WTC11 (cell line): ENCODE data around the gene DDX25. TPM values are rescaled to one million over a fixed set of nuclear protein-coding genes. Genes with fewer than 3 reads are reported as not detected.

ENCODE experiments used
- ATAC-seq: fragments of 200-7000 bp; cut with Tn5 transposase; 2 replicates; pipeline ENCODE4 v1.10.0; 2021; ENCODE audit warnings: mild to moderate bottlenecking, moderate library complexity
- CTCF ChIA-PET: fragments of 300-600 bp; sonication (Branson Sonifier 250); formaldehyde crosslinking; loops from one replicate; lab custom pipeline; 2021; ENCODE audit warnings: antibody characterized with exemption; lab: Charles Lee
- POLR2A ChIA-PET: fragments of 350-600 bp; sonication (Branson Sonifier 250); formaldehyde crosslinking; loops from one replicate; lab custom pipeline; 2021; ENCODE audit warnings: antibody characterized with exemption; lab: Charles Lee
- DNase-seq: peaks from one replicate; pipeline ENCODE4 v3.0.0; 2021; ENCODE audit warnings: low spot score
- H3K27ac Mint-ChIP-seq: 2 replicates; pipeline ENCODE4 v1.8.0; 2021; ENCODE audit warnings: mixed read lengths
- H3K27me3 Mint-ChIP-seq: 2 replicates; pipeline ENCODE4 v1.8.0; 2021; ENCODE audit warnings: low read depth, mild to moderate bottlenecking, moderate library complexity, mixed read lengths
- H3K36me3 Mint-ChIP-seq: 2 replicates; pipeline ENCODE4 v1.8.0; 2021; ENCODE audit warnings: mixed read lengths
- H3K4me1 Mint-ChIP-seq: 2 replicates; pipeline ENCODE4 v1.8.0; 2022; ENCODE audit warnings: mixed read lengths
- H3K4me3 Mint-ChIP-seq: 2 replicates; pipeline ENCODE4 v1.8.0; 2021; ENCODE audit warnings: mild to moderate bottlenecking, moderate library complexity, mixed read lengths
- H3K9me3 Mint-ChIP-seq: 2 replicates; pipeline ENCODE4 v1.8.0; 2021; ENCODE audit warnings: mixed read lengths
- ATF1 ChIP-seq: sonication (generic); formaldehyde crosslinking; IDR thresholded peaks from 2 replicates; pipeline ENCODE4 v1.8.1; 2023; ENCODE audit warnings: mild to moderate bottlenecking, moderate library complexity, missing genetic modification reagents
- CBFB ChIP-seq: sonication (generic); formaldehyde crosslinking; IDR thresholded peaks from 2 replicates; pipeline ENCODE4 v1.8.1; 2022; ENCODE audit warnings: mild to moderate bottlenecking, low read depth, missing genetic modification reagents
- CREM ChIP-seq: sonication (generic); formaldehyde crosslinking; IDR thresholded peaks from 2 replicates; pipeline ENCODE4 v1.8.1; 2022; ENCODE audit warnings: mild to moderate bottlenecking, missing genetic modification reagents, moderate library complexity
- IRF2 ChIP-seq: sonication (generic); formaldehyde crosslinking; IDR thresholded peaks from 2 replicates; pipeline ENCODE4 v1.8.0; 2022; ENCODE audit warnings: low read depth, missing genetic modification reagents, borderline replicate concordance
- NFATC4 ChIP-seq: fragments of 250-450 bp; sonication (Bioruptor Pico); IDR thresholded peaks from 2 replicates; pipeline ENCODE4 v1.9.0; 2021; ENCODE audit warnings: mild to moderate bottlenecking
- NR3C1 ChIP-seq: sonication (generic); formaldehyde crosslinking; conservative IDR thresholded peaks from 2 replicates; pipeline ENCODE4 v1.8.1; 2023; ENCODE audit warnings: low read depth, mild to moderate bottlenecking, missing genetic modification reagents
- RELA ChIP-seq: sonication (generic); formaldehyde crosslinking; IDR thresholded peaks from 2 replicates; pipeline ENCODE4 v1.8.1; 2022; ENCODE audit warnings: missing genetic modification reagents, mild to moderate bottlenecking, borderline replicate concordance
- RORB ChIP-seq: fragments of 250-450 bp; sonication (Bioruptor Pico); IDR thresholded peaks from 2 replicates; pipeline ENCODE4 v1.9.0; 2021; ENCODE audit warnings: mild to moderate bottlenecking
- SOX15 ChIP-seq: fragments of 250-450 bp; sonication (Bioruptor Pico); IDR thresholded peaks from 2 replicates; pipeline ENCODE4 v1.9.0; 2021; ENCODE audit warnings: mild to moderate bottlenecking
- SP1 ChIP-seq: sonication (generic); formaldehyde crosslinking; conservative IDR thresholded peaks from 2 replicates; pipeline ENCODE4 v1.8.1; 2022; ENCODE audit warnings: missing genetic modification reagents
- TEAD4 ChIP-seq: sonication (generic); formaldehyde crosslinking; IDR thresholded peaks from 2 replicates; pipeline ENCODE4 v1.8.0; 2022; ENCODE audit warnings: mild to moderate bottlenecking, missing genetic modification reagents
- ZBTB21 ChIP-seq: sonication (generic); formaldehyde crosslinking; IDR thresholded peaks from 2 replicates; pipeline ENCODE4 v1.8.1; 2023; ENCODE audit warnings: mild to moderate bottlenecking, missing genetic modification reagents, borderline replicate concordance
- ZNF138 ChIP-seq: sonication (generic); formaldehyde crosslinking; conservative IDR thresholded peaks from 2 replicates; pipeline ENCODE4 v1.8.1; 2022; ENCODE audit warnings: mild to moderate bottlenecking, moderate library complexity, missing genetic modification reagents
- ZNF219 ChIP-seq: sonication (generic); formaldehyde crosslinking; IDR thresholded peaks from 2 replicates; pipeline ENCODE4 v1.8.0; 2023; ENCODE audit warnings: missing genetic modification reagents, mild to moderate bottlenecking, borderline replicate concordance
- ZNF232 ChIP-seq: sonication (generic); formaldehyde crosslinking; IDR thresholded peaks from 2 replicates; pipeline ENCODE4 v1.8.0; 2022; ENCODE audit warnings: mild to moderate bottlenecking, missing genetic modification reagents
- ZNF396 ChIP-seq: fragments of 250-450 bp; sonication (Bioruptor Pico); IDR thresholded peaks from 2 replicates; pipeline ENCODE4 v1.8.0; 2021; ENCODE audit warnings: mild to moderate bottlenecking, moderate library complexity, borderline replicate concordance
- ZNF671 ChIP-seq: fragments of 250-450 bp; sonication (Bioruptor Pico); IDR thresholded peaks from 2 replicates; pipeline ENCODE4 v1.8.0; 2021; ENCODE audit warnings: mild to moderate bottlenecking
- total RNA-seq: library from RNA; stranded (reverse); gene quantifications from 3 replicates; pipeline ENCODE4 v1.2.3, GENCODE V29; 2021
- TF ChIP-seq, protein P1 (sequence below): sonication (generic); formaldehyde crosslinking; IDR thresholded peaks from 2 replicates; pipeline ENCODE4 v1.8.1; 2023; ENCODE audit warnings: mild to moderate bottlenecking, missing genetic modification reagents
- TF ChIP-seq, protein P2 (sequence below): sonication (generic); formaldehyde crosslinking; IDR thresholded peaks from 2 replicates; pipeline ENCODE4 v1.8.1; 2023; ENCODE audit warnings: mild to moderate bottlenecking, missing genetic modification reagents, moderate library complexity
- TF ChIP-seq, protein P3 (sequence below): sonication (generic); formaldehyde crosslinking; IDR thresholded peaks from 2 replicates; pipeline ENCODE4 v1.8.1; 2022; ENCODE audit warnings: mild to moderate bottlenecking, moderate library complexity, missing genetic modification reagents
- TF ChIP-seq, protein P4 (sequence below): sonication (generic); formaldehyde crosslinking; conservative IDR thresholded peaks from 2 replicates; pipeline ENCODE4 v1.8.1; 2023; ENCODE audit warnings: mild to moderate bottlenecking, low read depth, missing genetic modification reagents, moderate library complexity

DDX25 gene
- total RNA-seq, 1 experiment from 2014 or later: 17.5 TPM

DNA sequence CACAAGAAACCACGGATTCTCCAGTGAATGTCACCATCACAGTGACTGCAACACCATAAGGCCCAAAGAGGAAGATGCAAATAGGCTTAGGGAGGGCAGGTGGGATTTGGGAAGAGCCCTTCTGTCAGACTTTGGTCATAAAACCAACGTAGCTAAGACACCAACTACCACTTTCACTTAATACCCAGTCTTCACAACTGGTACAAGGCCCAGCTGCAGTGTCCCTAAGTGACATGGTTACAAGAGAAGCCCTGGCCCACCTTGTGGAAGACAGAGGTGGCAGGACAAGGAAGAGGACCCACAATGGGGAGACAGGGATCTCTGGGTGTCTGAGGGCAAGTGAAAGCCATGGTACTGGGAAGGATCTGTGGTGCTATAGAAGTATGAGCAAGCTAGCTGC lies 51.5 kb downstream of the DDX25 start:
- Mint-ChIP-seq H3K36me3 (peaks cover 5% of the 10 kb centered on the region), H3K27me3 (no peaks in the 10 kb centered on the region), H3K27ac (no peak overlapping the region), H3K4me3 (no peak overlapping the region), H3K9me3 (no peaks in the 10 kb centered on the region), H3K4me1 (peaks cover 13% of the 10 kb centered on the region)
- no peak for TF ChIP-seq ZNF671
- no peak for TF ChIP-seq TEAD4
- TF ChIP-seq NR3C1 (CRISPR knock-in tag): no peak
- no peak for TF ChIP-seq ATF1 (CRISPR knock-in tag)
- no peak for TF ChIP-seq NFATC4 (CRISPR knock-in tag)
- TF ChIP-seq CREM (CRISPR knock-in tag): no peak
- TF ChIP-seq RORB (CRISPR knock-in tag): no peak
- no peak for TF ChIP-seq ZNF396
- DNase-seq (no peak), ATAC-seq (no peak)
- POLR2A ChIA-PET: no interaction called here
- CTCF ChIA-PET: interaction anchor here (0.8 to 1.3 kb wide), 2 partner anchors 12 to 17 kb away, joined by 3 to 9 read pairs; no protein-coding TSS in a partner anchor

DNA sequence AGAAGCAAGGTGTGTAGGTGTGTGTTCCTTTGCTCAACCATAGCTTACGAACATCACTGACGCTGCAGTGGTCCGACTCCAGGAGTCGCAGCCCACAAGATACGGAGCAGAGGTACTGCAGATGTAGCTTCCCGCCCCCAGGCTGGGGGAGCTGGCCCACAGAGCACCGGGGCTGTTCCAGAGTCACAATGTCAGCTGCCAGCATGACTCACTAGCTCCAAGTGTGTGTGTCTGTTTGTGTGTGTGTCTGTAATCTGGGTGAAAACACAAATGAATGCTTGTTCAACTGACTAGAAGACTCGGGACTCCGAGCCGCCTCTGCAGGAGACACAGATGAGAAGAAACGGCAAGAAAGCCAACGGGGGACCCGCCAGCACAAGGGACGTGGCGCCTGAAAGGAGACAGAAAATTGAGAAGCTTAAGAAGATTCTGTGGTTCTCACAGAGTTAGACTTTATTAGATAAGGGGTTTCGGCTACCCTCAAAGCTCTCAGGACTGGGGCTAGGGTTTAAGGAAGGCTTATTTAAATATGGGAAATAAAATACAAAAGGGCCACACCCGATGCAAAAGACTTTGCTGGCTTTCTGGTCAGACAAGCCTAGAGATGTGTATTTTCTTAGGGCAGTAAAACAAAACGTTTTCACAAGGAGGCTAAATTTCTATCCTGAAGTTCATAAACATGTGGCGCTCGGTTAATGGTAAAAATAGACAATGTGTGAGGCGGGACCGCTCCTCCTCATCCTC lies 52.3 kb downstream of the DDX25 start:
- ATAC-seq: no peak
- Mint-ChIP-seq H3K36me3 (peaks cover 10% of the 10 kb centered on the region), H3K27ac (peak overlapping the region; percentile 34; the same call in 1 of the 2 replicates), H3K4me3 (no peak overlapping the region), H3K4me1 (peaks cover 13% of the 10 kb centered on the region), H3K27me3 (no peaks in the 10 kb centered on the region), H3K9me3 (no peaks in the 10 kb centered on the region)
- TF ChIP-seq CBFB (CRISPR knock-in tag) (no peak), CREM (CRISPR knock-in tag) (no peak), SP1 (no peak), ZNF219 (CRISPR knock-in tag) (no peak), ZNF138 (no peak), SOX15 (CRISPR knock-in tag) (no peak), ZNF232 (CRISPR knock-in tag) (no peak), RELA (CRISPR knock-in tag) (no peak), ZBTB21 (CRISPR knock-in tag) (no peak), NR3C1 (CRISPR knock-in tag) (no peak), IRF2 (CRISPR knock-in tag) (no peak)
- TF ChIP-seq, protein P1, sequence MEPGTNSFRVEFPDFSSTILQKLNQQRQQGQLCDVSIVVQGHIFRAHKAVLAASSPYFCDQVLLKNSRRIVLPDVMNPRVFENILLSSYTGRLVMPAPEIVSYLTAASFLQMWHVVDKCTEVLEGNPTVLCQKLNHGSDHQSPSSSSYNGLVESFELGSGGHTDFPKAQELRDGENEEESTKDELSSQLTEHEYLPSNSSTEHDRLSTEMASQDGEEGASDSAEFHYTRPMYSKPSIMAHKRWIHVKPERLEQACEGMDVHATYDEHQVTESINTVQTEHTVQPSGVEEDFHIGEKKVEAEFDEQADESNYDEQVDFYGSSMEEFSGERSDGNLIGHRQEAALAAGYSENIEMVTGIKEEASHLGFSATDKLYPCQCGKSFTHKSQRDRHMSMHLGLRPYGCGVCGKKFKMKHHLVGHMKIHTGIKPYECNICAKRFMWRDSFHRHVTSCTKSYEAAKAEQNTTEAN (CRISPR knock-in tag): no peak
- TF ChIP-seq, protein P2, sequence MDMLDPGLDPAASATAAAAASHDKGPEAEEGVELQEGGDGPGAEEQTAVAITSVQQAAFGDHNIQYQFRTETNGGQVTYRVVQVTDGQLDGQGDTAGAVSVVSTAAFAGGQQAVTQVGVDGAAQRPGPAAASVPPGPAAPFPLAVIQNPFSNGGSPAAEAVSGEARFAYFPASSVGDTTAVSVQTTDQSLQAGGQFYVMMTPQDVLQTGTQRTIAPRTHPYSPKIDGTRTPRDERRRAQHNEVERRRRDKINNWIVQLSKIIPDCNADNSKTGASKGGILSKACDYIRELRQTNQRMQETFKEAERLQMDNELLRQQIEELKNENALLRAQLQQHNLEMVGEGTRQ (CRISPR knock-in tag): no peak
- TF ChIP-seq, protein P3, sequence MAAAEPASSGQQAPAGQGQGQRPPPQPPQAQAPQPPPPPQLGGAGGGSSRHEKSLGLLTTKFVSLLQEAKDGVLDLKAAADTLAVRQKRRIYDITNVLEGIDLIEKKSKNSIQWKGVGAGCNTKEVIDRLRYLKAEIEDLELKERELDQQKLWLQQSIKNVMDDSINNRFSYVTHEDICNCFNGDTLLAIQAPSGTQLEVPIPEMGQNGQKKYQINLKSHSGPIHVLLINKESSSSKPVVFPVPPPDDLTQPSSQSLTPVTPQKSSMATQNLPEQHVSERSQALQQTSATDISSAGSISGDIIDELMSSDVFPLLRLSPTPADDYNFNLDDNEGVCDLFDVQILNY (CRISPR knock-in tag): no peak
- TF ChIP-seq, protein P4, sequence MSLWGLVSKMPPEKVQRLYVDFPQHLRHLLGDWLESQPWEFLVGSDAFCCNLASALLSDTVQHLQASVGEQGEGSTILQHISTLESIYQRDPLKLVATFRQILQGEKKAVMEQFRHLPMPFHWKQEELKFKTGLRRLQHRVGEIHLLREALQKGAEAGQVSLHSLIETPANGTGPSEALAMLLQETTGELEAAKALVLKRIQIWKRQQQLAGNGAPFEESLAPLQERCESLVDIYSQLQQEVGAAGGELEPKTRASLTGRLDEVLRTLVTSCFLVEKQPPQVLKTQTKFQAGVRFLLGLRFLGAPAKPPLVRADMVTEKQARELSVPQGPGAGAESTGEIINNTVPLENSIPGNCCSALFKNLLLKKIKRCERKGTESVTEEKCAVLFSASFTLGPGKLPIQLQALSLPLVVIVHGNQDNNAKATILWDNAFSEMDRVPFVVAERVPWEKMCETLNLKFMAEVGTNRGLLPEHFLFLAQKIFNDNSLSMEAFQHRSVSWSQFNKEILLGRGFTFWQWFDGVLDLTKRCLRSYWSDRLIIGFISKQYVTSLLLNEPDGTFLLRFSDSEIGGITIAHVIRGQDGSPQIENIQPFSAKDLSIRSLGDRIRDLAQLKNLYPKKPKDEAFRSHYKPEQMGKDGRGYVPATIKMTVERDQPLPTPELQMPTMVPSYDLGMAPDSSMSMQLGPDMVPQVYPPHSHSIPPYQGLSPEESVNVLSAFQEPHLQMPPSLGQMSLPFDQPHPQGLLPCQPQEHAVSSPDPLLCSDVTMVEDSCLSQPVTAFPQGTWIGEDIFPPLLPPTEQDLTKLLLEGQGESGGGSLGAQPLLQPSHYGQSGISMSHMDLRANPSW (CRISPR knock-in tag): no peak
- no peak for DNase-seq
- POLR2A ChIA-PET: no interaction called here
- CTCF ChIA-PET: interaction anchor here (0.7 to 2.0 kb wide), 4 partner anchors 13 to 237 kb away, joined by 3 to 9 read pairs (median 4); no protein-coding TSS in a partner anchor
